GM13977 (cell line): Measurements from ENCODE around the gene F10.

Source experiments
- DNase-seq: peaks from one replicate; pipeline ENCODE4 v3.0.0; 2012; ENCODE audit warnings: low spot score
- in situ Hi-C: fragments of 300-500 bp; cut with MboI; formaldehyde crosslinking; loops from one replicate; pipeline ENCODE4 v1.12.0; 2022; ENCODE audit warnings: low sequenced_read_pairs, low pct_unique_long_range_greater_than_20kb, mixed read lengths, inconsistent platforms; ENCODE audit not compliant: unreplicated experiment
- TF ChIP-seq, protein P1 (sequence below): IDR thresholded peaks from 2 replicates; pipeline ENCODE4 v1.5.1; 2012; ENCODE audit warnings: mild to moderate bottlenecking, control low read depth; ENCODE audit not compliant: insufficient read depth; ENCODE audit errors: extremely low read depth, missing control alignments

Gene F10

DNA sequence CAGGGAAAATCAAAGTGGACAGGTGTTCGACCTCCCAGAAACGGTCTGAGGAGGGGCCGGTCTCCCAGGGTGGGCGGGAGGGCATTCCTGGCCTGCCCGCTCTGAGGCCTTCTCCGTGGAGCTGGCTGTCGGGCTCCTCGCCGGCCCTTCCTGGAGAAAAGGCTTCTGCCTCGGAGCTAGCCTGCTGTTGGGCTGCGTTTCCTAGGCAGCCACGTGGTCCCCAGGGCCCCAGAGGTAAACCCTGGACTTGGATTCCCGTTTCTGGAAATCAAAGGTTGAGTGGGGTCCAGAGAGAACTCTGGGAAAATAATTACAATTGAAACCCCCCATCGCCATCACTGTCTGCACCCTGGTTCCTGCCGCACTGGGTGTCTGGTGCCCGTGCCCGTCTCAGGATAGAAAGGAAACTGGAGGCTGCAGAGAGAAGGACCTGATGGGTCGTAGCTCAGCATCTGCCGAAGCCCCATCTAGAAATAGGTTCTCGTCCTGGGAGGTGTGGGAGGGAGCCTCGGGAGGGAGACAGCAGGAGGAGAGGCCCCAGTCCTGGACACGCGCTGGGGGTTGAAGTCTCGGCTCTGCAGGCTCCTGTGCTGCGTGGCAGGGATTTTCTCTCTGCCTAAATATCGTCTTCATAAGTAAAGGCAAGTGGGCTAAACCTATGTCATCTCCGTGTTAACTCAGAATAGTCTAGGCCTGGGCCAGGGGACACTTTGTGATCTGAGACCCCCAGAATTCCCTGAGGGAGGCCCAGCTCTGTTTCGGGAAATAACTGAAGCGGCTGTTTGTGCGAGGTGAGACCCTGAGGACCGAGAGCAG, 28.2 kb downstream of the F10 start:
- DNase-seq, result no peak
- TF ChIP-seq, protein P1, sequence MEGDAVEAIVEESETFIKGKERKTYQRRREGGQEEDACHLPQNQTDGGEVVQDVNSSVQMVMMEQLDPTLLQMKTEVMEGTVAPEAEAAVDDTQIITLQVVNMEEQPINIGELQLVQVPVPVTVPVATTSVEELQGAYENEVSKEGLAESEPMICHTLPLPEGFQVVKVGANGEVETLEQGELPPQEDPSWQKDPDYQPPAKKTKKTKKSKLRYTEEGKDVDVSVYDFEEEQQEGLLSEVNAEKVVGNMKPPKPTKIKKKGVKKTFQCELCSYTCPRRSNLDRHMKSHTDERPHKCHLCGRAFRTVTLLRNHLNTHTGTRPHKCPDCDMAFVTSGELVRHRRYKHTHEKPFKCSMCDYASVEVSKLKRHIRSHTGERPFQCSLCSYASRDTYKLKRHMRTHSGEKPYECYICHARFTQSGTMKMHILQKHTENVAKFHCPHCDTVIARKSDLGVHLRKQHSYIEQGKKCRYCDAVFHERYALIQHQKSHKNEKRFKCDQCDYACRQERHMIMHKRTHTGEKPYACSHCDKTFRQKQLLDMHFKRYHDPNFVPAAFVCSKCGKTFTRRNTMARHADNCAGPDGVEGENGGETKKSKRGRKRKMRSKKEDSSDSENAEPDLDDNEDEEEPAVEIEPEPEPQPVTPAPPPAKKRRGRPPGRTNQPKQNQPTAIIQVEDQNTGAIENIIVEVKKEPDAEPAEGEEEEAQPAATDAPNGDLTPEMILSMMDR, result no peak
- in situ Hi-C loops, result no loop called here

- peak; percentile 63 for DNase-seq
- in situ Hi-C loops, result no loop called here
- TF ChIP-seq, protein P1, result no peak
Observed at GRCh38 chr13:113151745-113152690, 29.4 kb downstream of the F10 start.

DNA sequence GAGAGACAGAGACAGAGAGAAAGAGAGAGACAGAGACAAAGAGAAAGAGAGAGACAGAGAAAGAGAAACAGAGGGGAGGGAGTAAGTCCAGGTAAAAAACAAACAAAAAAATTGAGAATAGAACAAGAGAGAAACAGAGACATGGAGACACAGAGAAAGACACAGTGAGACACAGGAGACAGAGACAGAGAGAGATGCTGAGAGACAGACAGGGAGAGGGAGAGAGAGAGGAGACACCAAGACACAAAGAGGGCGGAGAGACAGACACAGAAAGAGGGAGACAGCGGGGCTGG, 30.0 kb downstream of the F10 start:
- TF ChIP-seq, protein P1, result no peak
- in situ Hi-C loops, result no loop called here
- no peak for DNase-seq

- DNase-seq, result peak; percentile 56
- in situ Hi-C loops, result no loop called here
- TF ChIP-seq, protein P1, result no peak
Observed at GRCh38 chr13:113152984-113153809, 30.6 kb downstream of the F10 start.

DNA sequence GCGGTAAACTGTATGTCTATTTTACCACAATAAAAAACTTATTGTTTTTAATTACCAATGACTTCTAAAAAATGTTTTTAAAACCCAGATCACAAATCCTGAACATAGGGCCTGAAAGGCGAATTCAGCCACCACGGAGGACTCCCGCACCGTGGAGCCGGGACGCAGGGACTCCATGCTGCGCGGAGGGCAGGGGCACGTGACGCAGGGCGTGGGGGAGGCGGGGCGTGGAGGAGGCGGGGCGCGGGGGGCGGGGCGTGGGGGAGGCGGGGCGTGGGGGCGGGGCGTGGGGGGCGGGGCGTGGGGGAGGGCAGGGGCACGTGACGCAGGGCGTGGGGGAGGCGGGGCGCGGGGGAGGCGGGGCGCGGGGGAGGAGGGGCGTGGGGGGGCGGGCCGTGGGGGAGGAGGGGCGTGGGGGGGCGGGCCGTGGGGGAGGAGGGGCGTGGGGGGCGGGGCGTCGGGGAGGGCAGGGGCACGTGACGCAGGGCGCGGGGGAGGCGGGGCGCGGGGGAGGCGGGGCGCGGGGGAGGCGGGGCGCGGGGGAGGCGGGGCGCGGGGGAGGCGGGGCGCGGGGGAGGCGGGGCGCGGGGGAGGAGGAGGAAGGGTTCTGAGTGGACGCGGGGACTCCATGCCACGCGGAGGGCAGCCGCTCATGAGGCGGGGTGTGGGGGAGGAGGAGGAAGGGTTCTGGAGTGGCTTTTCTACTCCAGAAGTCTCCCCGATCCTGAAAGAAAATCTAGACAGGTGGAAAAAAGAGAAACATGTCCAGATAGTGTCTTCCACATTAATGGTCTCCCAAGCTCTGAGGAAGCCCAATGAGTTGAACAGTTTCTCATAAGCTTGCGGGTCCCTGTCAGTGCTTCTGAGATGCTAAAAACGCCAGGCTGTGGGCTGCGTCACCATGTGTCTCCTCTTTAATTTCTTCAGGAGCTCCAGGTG, 31.5 kb downstream of the F10 start:
- in situ Hi-C loops, result no loop called here
- TF ChIP-seq, protein P1, result peak; percentile 6
- DNase-seq, result peak; percentile 86
